Adipocyte (in vitro differentiated cells): ENCODE results near the gene TMEM154.

Experiments used
- DNase-seq: peaks from one replicate; pipeline ENCODE4 v3.0.0-alpha.2; 2015; ENCODE audit warnings: low read depth
- H3K27me3 ChIP-seq: replicated peaks from 2 replicates; pipeline ENCODE4 v1.7.0; 2013; ENCODE audit warnings: mild to moderate bottlenecking, low read length, moderate library complexity; ENCODE audit not compliant: control insufficient read depth, insufficient read depth
- H3K36me3 ChIP-seq: 2 replicates; pipeline ENCODE4 v1.7.0; 2013; ENCODE audit warnings: low read length, mild to moderate bottlenecking, moderate library complexity; ENCODE audit not compliant: control insufficient read depth, insufficient read depth, severe bottlenecking
- H3K4me1 ChIP-seq: 2 replicates; pipeline ENCODE4 v1.7.0; 2013; ENCODE audit warnings: mild to moderate bottlenecking, low read length, moderate library complexity; ENCODE audit not compliant: control insufficient read depth, insufficient read depth
- H3K4me3 ChIP-seq: 2 replicates; pipeline ENCODE4 v1.7.0; 2013; ENCODE audit warnings: mild to moderate bottlenecking, low read length, moderate library complexity
- H3K9ac ChIP-seq: 2 replicates; pipeline ENCODE4 v1.7.0; 2013; ENCODE audit warnings: mild to moderate bottlenecking, low read length, moderate library complexity
- H3K9me3 ChIP-seq: 2 replicates; pipeline ENCODE4 v1.7.0; 2013; ENCODE audit warnings: mild to moderate bottlenecking, low read length, moderate library complexity; ENCODE audit not compliant: control insufficient read depth

The TMEM154 gene

DNA sequence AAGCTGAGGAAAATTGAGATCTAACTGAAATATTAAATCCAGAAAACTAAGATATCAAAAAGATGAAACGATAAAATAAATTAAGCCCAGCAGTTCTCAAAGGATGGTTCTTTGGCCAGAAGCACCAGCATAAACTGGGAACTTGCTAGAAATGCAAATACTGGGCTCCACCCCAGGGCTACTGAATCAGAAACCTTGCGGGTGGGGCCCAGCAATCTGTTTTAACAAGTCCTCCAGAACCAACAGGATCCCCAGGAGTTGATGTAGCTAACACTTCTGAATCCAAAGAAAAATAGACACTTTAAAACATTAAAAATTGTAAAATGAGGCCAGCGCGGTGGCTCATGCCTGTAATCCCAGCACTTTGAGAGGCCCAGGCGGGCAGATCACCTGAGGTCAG lies 14.1 kb upstream of the TMEM154 start:
- H3K9ac ChIP-seq, result no peak overlapping the region
- H3K9me3 ChIP-seq, result no peaks in the 10 kb centered on the region
- no peaks in the 10 kb centered on the region for H3K36me3 ChIP-seq
- DNase-seq, result no peak
- no peaks in the 10 kb centered on the region for H3K4me1 ChIP-seq
- H3K4me3 ChIP-seq, result no peak overlapping the region
- H3K27me3 ChIP-seq, result peaks cover 6% of the 10 kb centered on the region

DNA sequence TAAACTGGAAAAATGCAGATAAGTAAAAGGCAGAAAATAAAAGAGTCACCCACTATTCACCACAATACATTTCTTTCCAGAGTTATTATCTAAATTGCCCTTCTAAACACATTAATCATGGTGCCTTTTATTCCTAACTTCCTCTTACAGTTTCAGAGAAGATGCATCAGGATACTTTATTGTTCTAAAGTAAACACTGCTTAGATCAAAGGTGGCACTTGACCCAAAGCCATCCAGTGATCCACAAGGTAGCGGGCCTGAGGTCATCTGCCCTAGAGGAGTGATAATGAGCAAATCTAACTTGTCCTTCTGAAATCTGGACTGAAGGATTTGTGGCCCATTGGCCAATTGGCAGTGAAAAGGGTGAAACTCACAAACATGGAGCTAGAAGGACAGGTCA lies 12.0 kb upstream of the TMEM154 start:
- DNase-seq, result no peak
- no peaks in the 10 kb centered on the region for H3K9me3 ChIP-seq

DNA sequence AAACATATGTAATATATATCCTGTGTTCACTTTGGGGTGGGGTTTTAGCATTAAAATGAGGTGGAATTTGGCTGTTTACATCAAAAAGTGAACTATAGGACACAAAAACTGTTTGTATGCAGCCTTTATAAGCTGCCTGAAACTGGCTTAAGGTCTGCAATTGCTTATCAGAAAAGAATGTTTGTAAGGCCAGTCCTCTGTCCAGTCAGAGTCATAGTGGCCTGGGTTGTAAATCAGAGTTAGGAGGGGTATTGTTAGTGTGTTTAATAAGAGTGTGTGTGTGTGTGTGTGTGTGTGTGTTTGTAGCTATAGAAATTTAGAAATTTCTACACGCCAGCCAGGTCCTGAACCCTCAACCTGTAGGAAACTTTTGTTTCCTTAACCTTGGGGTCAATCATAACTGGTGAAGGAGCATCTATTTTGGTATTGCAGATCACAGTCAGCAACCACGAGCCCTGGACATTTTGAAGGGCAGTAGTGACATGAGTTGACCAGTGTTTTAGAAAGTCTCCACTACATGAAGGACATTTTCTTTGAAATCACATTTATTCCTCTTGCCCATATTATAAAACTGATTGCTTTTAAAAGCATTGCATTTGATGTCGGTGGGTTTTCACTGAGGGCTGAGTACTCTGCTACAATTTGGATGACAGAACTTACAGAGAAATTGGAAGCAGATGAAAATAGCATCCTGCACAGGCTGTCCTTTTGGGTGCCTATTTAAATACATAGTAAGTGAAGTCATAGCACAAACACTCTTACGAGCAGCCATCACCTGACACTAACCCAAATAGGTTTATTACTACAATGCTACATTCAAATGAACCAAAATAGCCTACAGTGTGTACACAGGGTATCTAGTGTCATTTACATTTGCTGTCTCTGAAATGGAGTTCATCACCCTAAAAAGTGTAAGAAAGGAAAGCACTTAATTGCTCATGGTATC lies 11.2 kb upstream of the TMEM154 start:
- no peaks in the 10 kb centered on the region for H3K4me1 ChIP-seq
- no peaks in the 10 kb centered on the region for H3K36me3 ChIP-seq
- H3K9ac ChIP-seq, result no peak overlapping the region
- no peak overlapping the region for H3K4me3 ChIP-seq
- DNase-seq, result no peak
- H3K9me3 ChIP-seq, result no peaks in the 10 kb centered on the region
- H3K27me3 ChIP-seq, result peaks cover 31% of the 10 kb centered on the region

More for the DNA sequence above, 12.0 kb upstream of the TMEM154 start:
- Histone ChIP-seq H3K27me3 (peaks cover 24% of the 10 kb centered on the region), H3K9ac (no peak overlapping the region), H3K4me1 (no peaks in the 10 kb centered on the region), H3K4me3 (no peak overlapping the region), H3K36me3 (no peaks in the 10 kb centered on the region)

DNA sequence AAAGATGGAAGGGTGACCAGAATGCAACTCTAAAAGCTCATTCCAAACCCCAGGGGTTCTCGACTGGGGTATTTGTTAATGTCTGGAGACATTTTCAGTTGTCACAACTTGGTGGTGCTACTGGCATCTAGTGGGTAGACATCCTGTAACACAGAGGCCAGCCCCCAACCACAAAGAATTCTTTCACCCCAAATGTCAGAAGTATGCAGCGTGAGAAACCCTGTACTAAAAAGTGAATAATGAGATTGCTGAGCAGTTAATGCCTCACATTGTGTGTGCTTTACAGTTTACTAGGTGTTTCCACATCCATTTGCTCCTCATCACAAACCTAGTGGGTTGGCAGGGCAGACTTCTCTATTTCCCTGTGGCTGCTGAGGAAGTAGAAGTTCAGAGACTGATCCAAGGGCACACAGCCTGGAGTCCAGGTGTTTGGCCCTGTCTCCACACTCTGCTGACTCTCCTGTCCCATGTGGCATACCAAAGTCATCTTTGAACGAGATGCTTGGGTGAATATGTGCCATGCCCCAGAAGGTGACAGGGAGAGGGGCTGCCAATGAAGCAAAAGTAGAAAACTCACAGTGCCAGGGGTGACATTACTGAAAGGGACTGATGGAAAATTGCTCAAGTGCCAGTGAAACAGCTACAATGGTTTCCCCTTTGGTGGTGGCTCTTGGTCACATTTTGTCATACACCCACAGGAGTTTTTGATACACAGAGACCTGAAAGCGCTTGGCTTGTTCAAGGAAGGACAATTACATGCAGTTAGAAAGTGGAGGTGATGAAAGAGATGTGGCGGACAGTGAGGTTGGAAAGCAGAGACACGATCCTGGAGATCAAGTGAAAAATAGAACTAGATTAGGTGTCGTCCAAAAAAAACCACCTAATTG lies 10.1 kb upstream of the TMEM154 start:
- Histone ChIP-seq H3K4me3 (no peak overlapping the region), H3K9me3 (no peaks in the 10 kb centered on the region), H3K36me3 (no peaks in the 10 kb centered on the region), H3K9ac (no peak overlapping the region), H3K4me1 (no peaks in the 10 kb centered on the region), H3K27me3 (peaks cover 36% of the 10 kb centered on the region)
- DNase-seq, result no peak

DNA sequence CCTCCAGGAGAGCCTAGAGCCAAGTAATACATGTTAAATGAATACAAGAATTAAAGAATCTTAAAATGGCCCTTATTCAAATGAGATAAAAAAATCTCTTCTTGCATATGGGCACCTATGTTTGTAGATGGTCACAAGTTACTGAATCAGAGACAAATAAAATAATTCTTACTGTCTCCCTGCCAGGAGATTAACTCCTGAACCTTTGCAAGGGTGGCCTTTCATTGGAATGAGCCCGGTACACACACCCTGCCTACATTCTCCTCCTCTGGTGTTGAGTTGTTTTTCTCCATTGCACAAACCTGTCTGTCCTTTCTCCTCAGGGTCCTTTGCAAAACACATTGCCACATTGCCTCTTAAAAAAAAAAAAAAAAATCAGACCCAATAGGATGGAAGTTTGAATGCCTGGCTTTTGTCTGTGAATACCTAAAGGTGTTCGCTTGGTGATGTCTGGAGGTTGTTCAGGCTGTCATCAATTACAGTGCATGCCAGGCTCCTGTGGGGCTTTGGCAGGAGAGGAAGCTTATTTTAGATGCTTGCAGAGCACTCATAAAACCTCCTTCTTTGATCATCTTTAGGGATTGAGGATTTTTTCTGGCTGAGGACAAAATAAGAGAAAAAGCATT lies 8.3 kb upstream of the TMEM154 start:
- H3K27me3 ChIP-seq, result peaks cover 36% of the 10 kb centered on the region
- no peak overlapping the region for H3K4me3 ChIP-seq
- DNase-seq, result no peak
- H3K9me3 ChIP-seq, result no peaks in the 10 kb centered on the region
- H3K4me1 ChIP-seq, result no peaks in the 10 kb centered on the region
- no peak overlapping the region for H3K9ac ChIP-seq
- no peaks in the 10 kb centered on the region for H3K36me3 ChIP-seq

DNA sequence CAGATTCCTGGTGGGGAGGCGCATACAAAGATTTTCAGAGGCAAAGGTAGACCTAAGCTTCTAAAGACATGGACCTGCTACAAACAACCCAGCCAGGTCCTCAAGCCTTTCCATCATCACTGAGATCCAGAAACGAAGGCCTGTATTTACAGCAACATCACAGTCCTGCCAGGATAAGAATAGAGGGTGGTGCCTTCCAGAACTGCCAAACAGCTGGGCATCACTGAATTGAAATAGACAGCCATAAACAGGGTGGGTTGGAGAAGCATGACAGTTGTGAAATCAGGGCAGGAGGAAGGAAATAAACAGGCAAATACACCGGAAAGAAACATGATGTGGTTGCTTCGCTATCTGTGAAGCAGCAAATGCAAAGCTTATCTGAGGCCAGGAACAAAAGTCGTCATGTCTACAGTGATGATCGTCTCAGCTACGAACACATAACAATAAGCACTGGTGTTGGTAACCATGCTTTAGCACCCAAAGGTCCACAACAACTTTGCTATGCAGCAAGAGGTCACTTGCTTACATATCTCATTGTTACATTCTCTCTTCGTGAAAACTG lies 6.7 kb upstream of the TMEM154 start:
- no peak overlapping the region for H3K9ac ChIP-seq
- H3K4me3 ChIP-seq, result no peak overlapping the region
- H3K9me3 ChIP-seq, result no peaks in the 10 kb centered on the region
- no peaks in the 10 kb centered on the region for H3K36me3 ChIP-seq
- DNase-seq, result no peak
- peaks cover 36% of the 10 kb centered on the region for H3K27me3 ChIP-seq
- H3K4me1 ChIP-seq, result no peaks in the 10 kb centered on the region

DNA sequence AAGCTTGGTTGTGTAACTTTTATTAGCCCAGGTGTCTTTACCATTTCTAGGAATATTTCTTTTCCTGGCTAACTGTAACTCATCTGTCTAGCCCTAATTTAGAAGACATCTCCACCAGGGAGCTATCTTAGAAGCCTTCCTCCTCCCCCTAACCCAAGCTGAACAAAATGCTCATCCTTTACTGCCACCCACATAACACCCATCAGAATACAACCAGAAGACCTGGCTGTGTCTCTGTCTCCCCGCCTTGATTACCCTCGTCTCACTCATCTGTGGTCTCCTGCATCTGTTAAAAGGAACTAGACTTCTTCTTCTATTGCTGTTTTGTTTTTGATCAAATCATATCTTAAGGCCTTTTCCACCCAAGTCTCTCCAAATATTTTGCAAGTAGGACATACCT lies 4.8 kb upstream of the TMEM154 start:
- Histone ChIP-seq H3K36me3 (no peaks in the 10 kb centered on the region), H3K4me3 (no peak overlapping the region), H3K4me1 (no peaks in the 10 kb centered on the region), H3K9me3 (no peaks in the 10 kb centered on the region), H3K9ac (no peak overlapping the region), H3K27me3 (peaks cover 34% of the 10 kb centered on the region)
- no peak for DNase-seq

DNA sequence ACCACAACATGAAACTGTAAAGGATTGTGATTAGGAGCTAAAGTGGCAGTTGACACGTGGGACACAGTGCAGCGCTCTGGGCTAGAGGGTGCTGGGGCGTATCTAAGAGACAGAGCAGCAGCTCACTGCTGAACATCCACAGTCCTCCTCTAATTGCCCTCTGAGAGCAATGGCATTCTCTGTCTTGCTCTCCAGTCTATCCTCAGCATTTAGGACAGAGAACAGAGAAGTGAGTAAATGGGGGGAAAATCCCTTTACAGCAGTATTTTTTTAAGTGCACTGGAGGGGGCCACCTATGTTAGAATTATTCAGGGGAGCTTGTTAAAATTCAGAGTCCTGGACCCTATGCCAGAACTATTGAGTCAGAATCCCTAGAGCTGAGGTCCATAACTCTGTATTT lies 4.2 kb upstream of the TMEM154 start:
- Histone ChIP-seq H3K4me3 (no peak overlapping the region), H3K4me1 (peaks cover 3% of the 10 kb centered on the region), H3K36me3 (no peaks in the 10 kb centered on the region), H3K9me3 (no peaks in the 10 kb centered on the region), H3K27me3 (peaks cover 30% of the 10 kb centered on the region), H3K9ac (no peak overlapping the region)
- no peak for DNase-seq

DNA sequence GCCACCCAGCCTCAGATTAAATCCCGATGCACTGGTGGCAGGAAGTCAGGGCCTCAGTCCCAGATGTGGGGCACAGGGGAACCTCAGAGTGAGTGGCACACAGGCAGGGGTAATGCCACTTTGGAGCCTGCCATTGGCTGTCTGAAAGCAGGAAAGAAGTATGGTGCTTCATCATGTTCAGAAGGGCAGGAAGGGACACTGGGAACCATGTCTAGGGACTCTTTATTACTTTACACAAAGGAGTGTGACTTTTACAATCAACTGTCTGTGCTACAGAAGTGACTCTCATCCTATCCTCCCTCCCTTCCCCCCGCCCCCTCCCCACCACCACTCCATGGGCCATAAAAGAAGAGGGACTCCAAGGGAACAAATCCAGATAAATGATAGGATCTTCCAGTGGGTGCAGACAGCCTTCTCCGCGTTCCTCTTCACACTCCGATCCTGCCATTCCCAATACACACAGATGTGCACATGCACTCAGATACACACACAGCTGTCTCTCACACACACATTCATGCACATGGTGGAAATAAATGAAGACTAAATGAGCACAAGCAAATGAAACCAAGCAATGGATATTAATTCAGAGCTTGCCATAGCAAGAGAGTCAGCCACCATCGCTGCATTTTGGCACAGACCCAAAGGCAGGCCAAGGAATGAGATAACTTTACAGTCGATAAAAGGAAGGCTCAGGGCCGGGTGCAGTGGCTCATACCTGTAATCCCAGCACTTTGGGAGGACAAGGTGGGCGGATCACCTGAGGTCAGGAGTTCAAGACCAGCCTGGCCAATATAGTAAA lies 2.5 kb upstream of the TMEM154 start:
- Histone ChIP-seq H3K36me3 (no peaks in the 10 kb centered on the region), H3K9ac (no peak overlapping the region), H3K4me3 (no peak overlapping the region), H3K9me3 (no peaks in the 10 kb centered on the region), H3K27me3 (peaks cover 20% of the 10 kb centered on the region), H3K4me1 (peaks cover 6% of the 10 kb centered on the region)
- DNase-seq, result no peak

DNA sequence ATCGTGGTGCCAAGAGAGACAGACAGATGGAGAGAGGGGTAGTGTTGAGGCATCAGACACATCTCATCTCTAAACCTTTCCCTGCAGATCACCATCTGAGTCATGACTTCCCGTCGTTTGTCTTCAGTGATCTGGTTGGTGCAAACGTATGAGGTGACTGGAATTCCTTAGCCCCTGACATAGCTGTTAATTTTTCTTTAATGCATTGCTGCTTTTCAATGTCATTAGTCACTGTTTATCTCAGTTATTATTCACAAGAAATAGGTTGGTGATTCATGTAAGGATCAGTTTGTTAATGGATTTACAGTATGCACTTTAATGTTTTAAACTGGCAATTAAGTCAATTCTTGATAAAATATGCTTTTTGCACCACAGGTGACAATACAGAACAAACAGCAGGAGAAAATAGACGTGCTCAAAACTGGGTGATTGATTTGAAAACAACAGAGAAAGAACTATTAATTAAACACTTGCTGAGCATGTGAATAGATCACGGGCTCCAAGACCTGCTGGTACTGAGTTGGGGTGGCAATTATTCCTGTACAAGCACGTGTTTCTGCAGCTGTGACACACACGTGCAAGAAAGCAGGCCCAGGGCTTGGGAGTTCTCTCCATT lies 1.3 kb upstream of the TMEM154 start:
- no peak for DNase-seq
- Histone ChIP-seq H3K9ac (no peak overlapping the region), H3K27me3 (peaks cover 9% of the 10 kb centered on the region), H3K4me1 (peaks cover 6% of the 10 kb centered on the region), H3K9me3 (no peaks in the 10 kb centered on the region), H3K4me3 (no peak overlapping the region), H3K36me3 (no peaks in the 10 kb centered on the region)
